Transverse colon (tissue), 4 donors: Measurements from ENCODE around the gene CACNA1S. TPM values are rescaled to one million over a fixed set of nuclear protein-coding genes. Genes with fewer than 3 reads are reported as not detected.

ENCODE experiments used
- DNase-seq: peaks from one replicate; pipeline ENCODE4 v3.0.0-alpha.2; 2019
- H3K27ac ChIP-seq, 4 donors: fragments of 200-600 bp; sonication (generic); 2 replicates each; pipeline ENCODE4 v1.5.1; 2016 to 2018; ENCODE audit warnings: inconsistent platforms in 4 of 4
- H3K27me3 ChIP-seq: fragments of 200-600 bp; sonication (generic); 2 replicates; pipeline ENCODE4 v1.5.1; 2017; ENCODE audit warnings: inconsistent platforms
- H3K36me3 ChIP-seq, 4 donors: fragments of 200-600 bp; sonication (generic); 2 replicates each; pipeline ENCODE4 v1.5.1; 2017 to 2019; ENCODE audit warnings: inconsistent platforms in 4 of 4
- H3K4me1 ChIP-seq, 4 donors: fragments of 200-600 bp; sonication (generic); 2 replicates each; pipeline ENCODE4 v1.5.1; 2017 to 2020; ENCODE audit warnings: inconsistent platforms in 4 of 4
- H3K4me3 ChIP-seq, 4 donors: fragments of 200-600 bp; sonication (generic); 1 replicate in 1 of 4; 2 replicates in 3 of 4; pipeline versions ENCODE4 v1.5.1 to v1.6.1; 2017 to 2019; ENCODE audit warnings: inconsistent platforms in 4 of 4
- H3K9me3 ChIP-seq, 2 donors: fragments of 200-600 bp; sonication (generic); 2 replicates each; pipeline ENCODE4 v1.5.1; 2017 to 2019; ENCODE audit warnings: inconsistent platforms in 2 of 2
- CTCF ChIP-seq, 5 experiments: fragments of 200-600 bp in 3 of 5; fragments of 450-650 bp in 2 of 5; sonication (generic) in 3 of 5; IDR thresholded peaks; 1 replicate in 2 of 5; 2 replicates in 3 of 5; pipeline ENCODE4 v1.5.1; 2016 to 2017; ENCODE audit warnings: antibody characterized with exemption in 5 of 5, inconsistent platforms in 3 of 5, mild to moderate bottlenecking in 2 of 5, moderate library complexity in 1 of 5
- EP300 ChIP-seq: sonication (generic); formaldehyde crosslinking; IDR thresholded peaks from one replicate; pipeline ENCODE4 v1.6.1; 2017; ENCODE audit warnings: antibody characterized with exemption, low read depth
- POLR2A ChIP-seq: fragments of 450-650 bp; IDR thresholded peaks from one replicate; pipeline ENCODE4 v1.6.1; 2016; ENCODE audit warnings: antibody characterized with exemption, mild to moderate bottlenecking, moderate library complexity
- POLR2AphosphoS5 ChIP-seq, 3 donors: sonication (generic); formaldehyde crosslinking; IDR thresholded peaks; one replicate each; pipeline ENCODE4 v1.6.1; 2016; ENCODE audit warnings: antibody characterized with exemption in 3 of 3
- WGBS, 2 donors: methylation state at CpG; one replicate each; pipeline ENCODE4 v1.1.5; 2018; ENCODE audit warnings: low coverage in 1 of 2; 5-methylcytosine and 5-hydroxymethylcytosine counted together
- in situ Hi-C, 4 donors: fragments of 200-750 bp; cut with MboI; loops; one replicate each; pipeline versions ENCODE4 v1.15.0 to v1.15.1; 2017; ENCODE audit warnings: low sequenced_read_pairs in 3 of 4, low pct_ligation_motif_present in 1 of 4, low pct_unique_long_range_greater_than_20kb in 1 of 4
- intact Hi-C: fragments of 100-400 bp; cut with DNase I; formaldehyde crosslinking; loops from one replicate; pipeline ENCODE4 v1.15.1; 2023; ENCODE audit warnings: low total_unique reads
- total RNA-seq, 4 donors: library from RNA; depleted of rRNA; stranded (reverse); fragments of >200 nt; gene quantifications; one replicate each; pipeline ENCODE4 v1.1.0, GENCODE V29; 2016

The CACNA1S gene
- total RNA-seq, 4 donors from 2014 or later = not detected

GRCh38 chr1:201008666-201009360 is 103.4 kb downstream of the CACNA1S start:
- Histone ChIP-seq H3K27ac (no peak overlapping the region), H3K4me3 (no peak overlapping the region), H3K4me1 (no peaks in the 10 kb centered on the region), H3K27me3 (no peaks in the 10 kb centered on the region), H3K36me3 (no peaks in the 10 kb centered on the region), H3K9me3 (no peaks in the 10 kb centered on the region)
- in situ Hi-C loops = no loop called here
- DNase-seq = no peak
- TF ChIP-seq POLR2AphosphoS5 (IDR thresholded peaks at IDR 0.05) (no peak), POLR2A (no peak), CTCF (IDR thresholded peaks at IDR 0.05) (no peak), EP300 (no peak)
- WGBS, 2 donors = 97% methylated on average over 22 of the region's 22 CpGs; no CpG with 5 or more reads in 1 of the 2 donors
- intact Hi-C loops = no loop called here

GRCh38 chr1:201007481-201007880 is 104.7 kb downstream of the CACNA1S start:
- Histone ChIP-seq H3K4me3 (no peak overlapping the region), H3K4me1 (no peaks in the 10 kb centered on the region), H3K9me3 (no peaks in the 10 kb centered on the region), H3K27ac (no peak overlapping the region), H3K36me3 (no peaks in the 10 kb centered on the region), H3K27me3 (no peaks in the 10 kb centered on the region)
- TF ChIP-seq CTCF (IDR thresholded peaks at IDR 0.05) (no peak), EP300 (no peak), POLR2A (no peak), POLR2AphosphoS5 (IDR thresholded peaks at IDR 0.05) (no peak)
- intact Hi-C loops = no loop called here
- in situ Hi-C loops = no loop called here
- 97% methylated on average over 5 of the region's 5 CpGs; no CpG with 5 or more reads in 1 of the 2 donors for WGBS, 2 donors
- no peak for DNase-seq

- Histone ChIP-seq H3K27ac (no peak overlapping the region), H3K27me3 (no peaks in the 10 kb centered on the region), H3K4me1 (peaks cover 0 to 4% (median 2%) of the 10 kb centered on the region in 4 donors), H3K36me3 (no peaks in the 10 kb centered on the region), H3K9me3 (no peaks in the 10 kb centered on the region), H3K4me3 (no peak overlapping the region)
- WGBS, 2 donors = 45% methylated on average over 2 of the region's 2 CpGs; no CpG with 5 or more reads in 1 of the 2 donors
- intact Hi-C loops = no loop called here
- TF ChIP-seq POLR2AphosphoS5 (IDR thresholded peaks at IDR 0.05) (no peak), EP300 (no peak), CTCF (IDR thresholded peaks at IDR 0.05) (no peak), POLR2A (no peak)
- no peak for DNase-seq
- in situ Hi-C loops = no loop called here
Measured at GRCh38 chr1:201006450-201006849, 105.8 kb downstream of the CACNA1S start.

GRCh38 chr1:201004732-201005131 is 107.5 kb downstream of the CACNA1S start:
- no peak for DNase-seq

More at GRCh38 chr1:201004732-201005131, 107.5 kb downstream of the CACNA1S start:
- in situ Hi-C loops (no loop called here), intact Hi-C loops (no loop called here)
- Histone ChIP-seq H3K9me3 (no peaks in the 10 kb centered on the region), H3K4me1 (peaks cover 0 to 4% (median 2%) of the 10 kb centered on the region in 4 donors), H3K36me3 (no peaks in the 10 kb centered on the region), H3K4me3 (no peak overlapping the region), H3K27me3 (no peaks in the 10 kb centered on the region), H3K27ac (no peak overlapping the region)
- TF ChIP-seq CTCF (IDR thresholded peaks at IDR 0.05) (no peak), EP300 (no peak), POLR2AphosphoS5 (IDR thresholded peaks at IDR 0.05) (no peak), POLR2A (no peak)
- 91 to 93% methylated on average over 3 to 14 of the region's 14 CpGs for WGBS, 2 donors
